Cardiac fibroblast (primary cell): ENCODE data around the gene SYF2.

Experiments
- DNase-seq, 2 donors: peaks; one replicate each; pipeline versions ENCODE4 v3.0.0 to v3.0.0-alpha.2; 2010; ENCODE audit warnings: low read depth in 2 of 2
- H3K4me3 ChIP-seq, 2 donors: replicated peaks in 1 of 2; 1 replicate in 1 of 2; 2 replicates in 1 of 2; pipeline ENCODE4 v1.5.1; 2011; ENCODE audit warnings: low read depth in 2 of 2, low read length in 2 of 2, mild to moderate bottlenecking in 2 of 2, moderate library complexity in 1 of 2
- TF ChIP-seq, protein P1 (sequence below): IDR thresholded peaks from one replicate; pipeline ENCODE4 v1.5.1; 2011; ENCODE audit warnings: low read depth, mild to moderate bottlenecking, low read length, inconsistent platforms

Gene SYF2

DNA sequence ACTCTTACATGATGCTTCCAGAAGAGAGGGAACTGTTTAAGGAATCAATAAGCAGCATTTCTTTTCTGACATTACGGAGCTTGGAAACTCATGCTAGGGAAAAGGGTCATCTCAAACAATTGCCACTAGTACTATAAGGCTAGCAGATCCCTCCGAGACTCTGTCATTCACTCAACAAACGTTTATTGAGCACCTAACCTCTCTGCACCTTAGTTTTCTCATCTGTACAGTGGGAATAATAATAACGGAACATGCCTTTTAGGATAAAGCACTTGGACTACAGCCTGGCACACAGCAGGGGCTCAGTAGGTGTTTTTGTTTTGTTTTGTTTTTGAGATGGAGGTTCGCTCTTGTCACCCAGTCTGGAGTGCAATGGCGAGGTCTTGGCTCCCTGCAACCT, 51.3 kb downstream of the SYF2 start:
- TF ChIP-seq, protein P1, sequence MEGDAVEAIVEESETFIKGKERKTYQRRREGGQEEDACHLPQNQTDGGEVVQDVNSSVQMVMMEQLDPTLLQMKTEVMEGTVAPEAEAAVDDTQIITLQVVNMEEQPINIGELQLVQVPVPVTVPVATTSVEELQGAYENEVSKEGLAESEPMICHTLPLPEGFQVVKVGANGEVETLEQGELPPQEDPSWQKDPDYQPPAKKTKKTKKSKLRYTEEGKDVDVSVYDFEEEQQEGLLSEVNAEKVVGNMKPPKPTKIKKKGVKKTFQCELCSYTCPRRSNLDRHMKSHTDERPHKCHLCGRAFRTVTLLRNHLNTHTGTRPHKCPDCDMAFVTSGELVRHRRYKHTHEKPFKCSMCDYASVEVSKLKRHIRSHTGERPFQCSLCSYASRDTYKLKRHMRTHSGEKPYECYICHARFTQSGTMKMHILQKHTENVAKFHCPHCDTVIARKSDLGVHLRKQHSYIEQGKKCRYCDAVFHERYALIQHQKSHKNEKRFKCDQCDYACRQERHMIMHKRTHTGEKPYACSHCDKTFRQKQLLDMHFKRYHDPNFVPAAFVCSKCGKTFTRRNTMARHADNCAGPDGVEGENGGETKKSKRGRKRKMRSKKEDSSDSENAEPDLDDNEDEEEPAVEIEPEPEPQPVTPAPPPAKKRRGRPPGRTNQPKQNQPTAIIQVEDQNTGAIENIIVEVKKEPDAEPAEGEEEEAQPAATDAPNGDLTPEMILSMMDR: no peak
- no peak overlapping the region for H3K4me3 ChIP-seq
- no peak for DNase-seq

DNA sequence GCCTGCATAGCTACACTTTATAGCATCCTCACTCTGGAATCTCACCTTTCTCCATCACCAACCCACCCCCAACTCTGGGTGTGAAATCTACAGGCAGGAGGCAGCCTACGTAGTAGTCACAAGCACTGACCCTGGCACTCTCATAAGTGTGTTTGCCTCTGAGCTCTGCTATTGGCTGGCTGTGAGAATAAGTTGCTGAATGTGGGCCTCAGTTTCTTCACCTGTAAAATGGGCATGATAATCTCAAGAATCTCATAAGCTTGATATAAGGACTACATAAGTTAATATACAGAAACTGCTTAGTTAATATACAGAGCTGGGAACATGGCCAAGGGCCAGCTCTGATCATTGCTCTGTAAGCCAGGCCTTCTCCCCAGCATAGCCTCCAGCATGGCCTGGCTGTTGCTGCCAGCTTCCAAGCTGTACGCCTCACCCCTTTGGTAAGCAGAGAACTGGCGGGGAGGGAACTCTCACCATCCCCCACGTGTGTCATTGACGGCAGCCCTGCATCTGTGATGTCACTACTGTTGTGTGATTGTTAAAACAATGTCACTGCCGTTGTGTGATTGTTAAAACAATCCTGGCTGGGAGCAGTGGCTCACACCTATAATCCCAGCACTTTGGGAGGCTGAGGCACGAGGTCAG, 53.3 kb downstream of the SYF2 start:
- H3K4me3 ChIP-seq: no peak overlapping the region
- TF ChIP-seq, protein P1: no peak
- no peak for DNase-seq

- TF ChIP-seq, protein P1: no peak
- H3K4me3 ChIP-seq: no peak overlapping the region
- DNase-seq: no peak
These were observed 57.3 kb downstream of the SYF2 start for GRCh38 chr1:25174730-25175612.

DNA sequence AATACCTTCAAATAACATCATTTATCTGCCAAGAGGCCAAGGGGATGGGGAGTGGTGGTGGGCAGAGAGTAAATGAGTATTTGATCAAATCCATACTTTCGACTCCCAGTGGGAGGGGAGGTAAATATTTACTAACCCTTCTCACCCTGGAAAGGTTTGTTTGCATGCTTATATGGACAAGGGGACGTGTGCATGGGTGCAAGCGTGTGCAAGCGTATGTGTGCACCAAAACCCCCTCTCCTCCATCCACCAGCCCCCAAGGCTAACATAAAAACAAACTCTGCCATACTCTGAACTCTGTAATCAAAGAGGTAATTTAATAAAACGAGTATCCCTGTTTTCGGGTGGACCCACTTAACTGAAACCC, 58.0 kb downstream of the SYF2 start:
- TF ChIP-seq, protein P1: no peak
- DNase-seq: no peak
- no peak overlapping the region for H3K4me3 ChIP-seq

DNA sequence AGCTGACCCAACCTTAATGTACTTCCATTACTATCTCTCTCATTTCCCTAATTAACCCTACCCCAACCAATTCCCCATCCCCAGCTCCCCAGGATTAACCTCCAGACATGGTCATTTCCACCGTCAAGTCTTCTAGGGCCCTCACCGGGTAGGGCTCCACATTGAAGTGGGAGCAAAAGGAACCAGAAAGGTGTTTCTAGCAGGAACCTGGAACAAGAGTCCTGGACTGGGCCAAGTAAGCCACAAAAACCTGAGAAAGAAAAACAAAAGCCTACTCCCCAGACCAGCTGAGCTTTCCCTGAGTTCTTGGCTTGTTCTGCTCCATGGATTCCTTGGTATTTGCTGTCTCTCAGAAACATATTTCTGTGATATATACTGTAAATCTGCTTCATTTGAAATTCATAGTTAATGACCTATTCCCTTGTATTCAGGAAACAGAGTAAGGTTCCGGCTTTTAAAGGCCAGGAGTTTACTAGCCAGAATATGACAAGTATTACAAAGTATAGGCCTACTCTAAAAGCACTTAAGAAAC, 58.4 kb downstream of the SYF2 start:
- no peak overlapping the region for H3K4me3 ChIP-seq
- DNase-seq: no peak
- TF ChIP-seq, protein P1: no peak
